HG03469 (cell line): ENCODE results near the gene SEMA6D.

Experiments
- ATAC-seq: cut with Tn5 transposase; IDR thresholded peaks from one replicate; pipeline ENCODE4 v1.9.1; 2021; ENCODE audit warnings: mild to moderate bottlenecking, moderate library complexity, moderate number of reproducible peaks; ENCODE audit not compliant: unreplicated experiment

SEMA6D gene

DNA sequence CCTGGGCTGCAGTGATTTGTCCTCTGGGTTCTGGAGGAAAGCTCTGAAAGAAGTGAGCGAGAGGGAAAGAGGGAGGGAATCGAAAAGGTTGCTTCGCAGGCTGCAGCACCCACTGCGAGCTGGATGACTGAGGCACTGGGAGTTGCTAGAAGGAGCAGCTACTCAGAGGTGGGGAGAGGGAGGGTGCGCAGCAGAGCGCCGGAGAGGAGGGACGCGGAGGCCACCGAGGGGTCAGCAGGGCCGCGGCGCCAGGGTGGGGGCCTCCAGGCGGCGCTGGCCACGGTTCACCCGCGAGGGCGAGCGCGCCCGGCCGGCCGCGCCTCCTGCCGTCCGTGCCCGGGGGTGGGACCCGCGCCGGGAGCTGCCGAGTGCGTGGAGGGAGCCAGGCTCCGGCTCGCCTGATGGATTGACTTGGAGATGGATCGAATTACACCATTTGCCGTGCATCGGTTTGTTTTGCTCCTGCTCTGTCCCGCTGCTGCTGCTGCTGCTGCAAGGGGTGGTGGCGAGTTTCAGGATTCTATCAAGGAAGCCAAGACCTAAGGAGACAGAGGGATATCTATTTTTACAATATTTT is at the start of gene SEMA6D:
TSS of gene SEMA6D (plus strand) at position 470 of the 577 bp plus-strand sequence. CDS start 42,294 bp downstream, outside the sequence.
- no peak for ATAC-seq

DNA sequence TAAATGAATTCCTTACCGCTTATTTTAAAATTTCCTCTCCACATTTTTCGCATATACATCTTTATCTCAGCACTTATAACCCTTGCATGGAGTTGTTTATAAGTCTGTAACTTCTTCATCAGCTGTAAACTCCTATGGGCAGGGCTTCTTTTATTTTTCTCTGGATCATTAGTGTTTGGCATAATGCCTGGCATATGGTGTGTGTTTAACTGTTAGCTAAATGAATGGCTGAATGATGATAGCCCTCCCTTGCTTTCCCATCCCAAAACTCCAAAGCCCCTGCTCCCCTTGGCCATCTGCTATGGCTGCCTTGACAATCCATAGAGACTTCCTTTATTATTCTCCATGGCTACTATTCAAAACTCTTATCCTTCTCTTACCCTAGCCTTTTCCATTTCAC is 48.1 kb upstream of the SEMA6D start:
- no peak for ATAC-seq

DNA sequence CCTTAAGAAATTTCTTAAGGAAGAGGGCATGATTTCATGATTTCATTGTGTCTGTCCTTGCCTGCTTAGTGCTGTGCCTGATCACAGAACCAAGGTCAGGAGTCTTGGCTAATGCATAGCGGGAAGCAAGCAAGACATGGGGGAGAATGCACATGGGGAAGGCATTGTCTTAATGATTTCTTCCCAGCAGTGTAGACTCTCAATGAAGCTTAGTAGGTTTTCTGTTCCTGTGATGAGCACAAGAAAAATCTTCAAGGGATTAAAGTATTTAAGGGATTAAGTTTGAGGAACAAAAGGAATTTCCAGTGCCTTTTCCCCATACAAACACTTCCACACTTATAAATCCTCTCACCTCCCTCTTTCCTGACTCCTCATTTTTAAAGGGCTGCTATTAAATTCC is 46.9 kb upstream of the SEMA6D start:
- no peak for ATAC-seq

DNA sequence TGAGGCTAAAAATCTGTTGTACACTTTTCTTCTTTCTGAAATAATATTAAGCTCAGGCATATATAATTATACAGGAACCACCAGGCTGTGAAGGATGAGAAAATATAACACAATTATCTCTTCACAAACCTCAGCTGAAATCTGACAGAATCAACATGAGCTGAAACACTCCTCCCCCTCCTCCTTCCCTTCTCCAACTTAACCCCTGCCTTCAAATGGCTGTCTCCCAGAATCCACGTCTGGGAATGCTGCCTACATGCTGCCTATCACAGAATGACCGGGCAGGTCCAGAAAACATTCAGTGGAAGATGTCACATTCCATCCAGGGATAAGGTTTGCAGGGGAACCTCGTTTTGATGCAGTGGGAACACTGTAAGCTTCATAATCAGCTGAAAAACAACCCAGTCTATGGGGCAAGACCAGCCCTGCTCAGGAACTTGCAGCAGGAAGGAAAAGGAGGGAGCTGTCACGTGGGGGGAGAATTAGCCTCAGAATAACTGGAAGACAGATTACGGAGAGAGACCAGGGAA is 44.0 kb upstream of the SEMA6D start:
- no peak for ATAC-seq

DNA sequence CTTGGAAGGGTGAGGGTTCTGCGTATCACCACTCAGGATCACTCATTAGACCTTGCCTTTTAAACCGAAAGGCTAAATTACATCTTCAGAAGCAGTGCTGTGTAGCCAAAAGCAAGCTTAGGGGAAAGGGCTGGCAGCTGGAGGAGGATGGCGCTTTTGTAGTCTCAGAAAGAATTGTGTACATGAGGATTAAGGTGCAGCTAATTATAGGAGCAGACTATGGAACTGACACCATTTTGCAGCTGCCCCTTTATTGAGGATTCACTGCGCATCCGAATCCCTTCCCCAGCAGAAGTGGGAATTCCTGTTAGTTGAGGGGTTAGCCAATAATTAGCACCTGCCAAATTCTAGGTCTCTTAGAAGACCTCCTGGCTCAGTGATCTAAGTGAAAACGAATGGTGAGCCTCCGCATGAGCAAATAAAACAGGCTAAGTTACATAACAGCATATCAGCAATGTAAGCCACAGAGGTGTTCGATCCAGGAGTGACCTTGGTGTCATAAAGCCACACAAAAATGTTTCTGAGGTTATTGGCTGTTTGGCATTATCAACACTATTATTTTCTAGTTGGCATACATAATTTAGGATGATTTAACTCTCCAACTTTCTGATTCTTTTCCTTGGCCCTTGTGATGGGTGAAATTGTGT is 42.6 kb upstream of the SEMA6D start:
- no peak for ATAC-seq

- ATAC-seq, result no peak
These were observed 41.6 kb upstream of the SEMA6D start for GRCh38 chr15:47675735-47676134.

DNA sequence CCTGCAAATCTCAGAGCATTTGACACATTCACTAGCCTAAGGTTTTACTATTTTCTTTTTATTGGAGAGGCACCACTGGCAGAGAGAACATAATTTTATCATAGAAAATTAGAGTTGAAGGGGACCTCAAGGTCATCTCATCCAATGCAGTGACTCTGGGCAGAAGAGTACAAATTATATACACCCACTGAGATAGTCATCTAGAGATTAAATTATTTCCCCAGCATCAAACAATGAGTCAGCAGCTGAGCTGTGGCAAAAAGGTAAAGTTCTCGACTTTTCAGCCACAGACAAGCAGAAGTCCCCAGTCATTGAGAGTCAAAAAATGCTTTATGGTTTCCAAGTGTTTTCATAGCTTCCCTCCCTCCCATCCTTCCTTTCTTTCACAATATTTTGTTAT is 39.3 kb upstream of the SEMA6D start:
- no peak for ATAC-seq

GRCh38 chr15:47682661-47683060 is 34.6 kb upstream of the SEMA6D start:
- ATAC-seq, result no peak

DNA sequence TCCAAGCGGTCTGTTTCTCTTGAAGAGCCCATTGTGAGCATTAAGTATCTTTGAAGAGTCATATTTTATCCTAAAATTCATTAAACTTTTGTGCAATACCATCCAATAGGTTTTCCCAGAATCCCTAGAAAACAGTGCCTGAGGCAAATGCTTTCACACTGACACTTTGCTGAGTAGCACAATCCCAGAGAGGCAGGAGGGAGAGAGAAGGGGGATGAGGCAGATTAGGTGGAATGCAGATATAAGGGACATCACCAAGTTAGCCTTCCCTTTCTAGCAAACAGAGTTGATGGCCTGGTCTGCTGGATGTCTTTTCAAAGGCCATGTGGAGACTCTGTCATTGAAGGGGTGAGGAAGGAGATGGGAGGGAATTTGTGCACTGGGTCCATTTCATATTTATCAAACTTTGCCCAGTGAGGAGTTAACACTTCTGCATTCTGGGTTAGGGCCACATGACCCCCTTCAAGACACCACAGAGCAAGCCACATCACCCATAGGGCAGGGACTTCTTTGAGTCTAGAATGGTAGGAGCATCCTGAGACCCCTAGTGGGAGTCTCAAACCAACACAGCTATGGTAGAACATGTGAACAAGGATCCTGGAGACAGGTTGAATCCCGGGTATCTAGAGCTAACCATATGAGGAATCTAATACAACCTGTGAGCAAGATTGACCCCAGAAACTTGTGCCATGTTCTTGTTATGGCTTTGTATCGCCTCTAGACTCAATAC is 32.0 kb upstream of the SEMA6D start:
- no peak for ATAC-seq

DNA sequence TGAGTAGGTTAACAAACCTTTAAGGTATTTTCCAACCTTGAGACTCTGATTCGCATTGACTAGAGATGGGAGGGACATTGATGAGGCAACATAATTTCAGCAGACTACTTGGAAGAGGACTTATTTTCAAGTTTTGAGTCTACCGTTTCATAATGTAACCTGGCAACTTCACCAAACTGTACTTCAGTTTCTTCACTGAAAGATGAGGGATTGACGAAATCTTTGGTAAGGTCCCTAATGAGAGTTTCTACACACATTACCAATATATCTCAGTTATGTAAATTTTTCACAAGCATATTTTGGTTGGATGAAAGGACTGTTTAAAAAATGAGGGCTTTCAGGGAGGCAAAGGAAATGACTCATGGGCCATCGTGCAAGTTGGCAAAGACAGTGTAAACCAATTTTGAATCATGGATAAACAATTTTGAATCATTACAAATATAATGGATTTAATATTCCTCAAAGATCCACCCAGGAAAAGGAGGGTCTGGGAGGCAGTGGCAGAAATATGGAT is 28.7 kb upstream of the SEMA6D start:
- no peak for ATAC-seq

DNA sequence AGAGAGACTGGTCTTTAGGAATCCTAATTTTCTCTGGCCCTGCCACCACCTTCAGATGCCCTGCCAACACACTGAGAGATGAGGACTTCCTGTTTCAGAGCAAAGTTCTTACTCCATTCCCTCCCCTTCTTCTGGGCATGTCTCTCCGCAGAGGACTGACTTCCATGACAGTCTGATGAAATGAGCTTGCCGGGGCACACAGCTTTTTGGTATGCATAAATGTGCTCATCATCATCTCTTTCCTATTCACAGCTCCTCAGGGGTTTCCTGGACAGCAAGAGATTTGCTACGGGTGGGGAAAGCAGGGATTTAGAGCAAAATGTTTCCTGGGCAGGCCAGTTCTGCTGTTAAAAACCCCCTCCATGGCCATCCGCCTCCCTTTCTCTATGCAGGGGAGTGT is 27.6 kb upstream of the SEMA6D start:
- no peak for ATAC-seq

DNA sequence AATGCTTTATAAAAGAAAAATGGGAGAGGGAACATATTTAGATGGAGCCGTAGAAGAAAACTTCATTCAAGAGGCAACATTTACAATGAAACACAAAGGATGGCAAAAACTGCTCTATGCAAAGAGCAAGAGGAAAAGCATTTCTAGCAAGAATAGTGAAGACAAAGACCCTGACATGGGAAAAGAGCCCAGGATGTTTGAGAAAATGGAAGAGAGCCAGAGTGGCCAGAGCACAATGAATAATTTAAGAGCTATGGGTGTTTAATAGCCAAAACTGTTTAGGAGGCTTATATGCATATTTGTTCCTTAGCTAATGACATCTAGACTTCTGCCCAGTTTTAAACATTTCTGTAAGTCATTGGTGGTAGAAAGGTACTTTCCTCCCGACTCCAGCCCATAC is 25.4 kb upstream of the SEMA6D start:
- ATAC-seq, result no peak

- ATAC-seq, result no peak
These were observed 21.0 kb upstream of the SEMA6D start for GRCh38 chr15:47696351-47696750.

- no peak for ATAC-seq
These were observed 11.9 kb upstream of the SEMA6D start for GRCh38 chr15:47705281-47705997.

GRCh38 chr15:47707391-47707790 is 9.9 kb upstream of the SEMA6D start:
- ATAC-seq, result no peak

- ATAC-seq, result no peak
These were observed 8.9 kb upstream of the SEMA6D start for GRCh38 chr15:47708161-47708980.

DNA sequence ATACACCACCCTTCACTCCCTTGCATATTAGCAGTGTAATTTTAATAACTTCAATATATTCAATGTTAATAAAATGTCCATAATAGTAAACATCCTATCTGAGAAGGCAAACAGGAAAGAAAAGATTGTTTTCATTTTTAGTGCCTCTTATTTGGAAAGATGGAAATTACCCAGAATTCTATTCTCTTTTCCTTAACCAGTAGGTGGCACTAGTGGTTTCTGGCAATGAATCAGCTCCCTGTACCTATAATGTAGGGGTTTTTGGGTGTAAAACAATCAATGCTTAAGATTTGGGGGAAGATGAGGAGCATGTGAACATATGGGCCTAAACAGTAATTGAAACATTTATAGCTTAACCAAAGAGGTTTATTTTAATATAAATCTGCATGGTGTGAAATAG is 5.7 kb upstream of the SEMA6D start:
- ATAC-seq, result no peak

GRCh38 chr15:47715402-47715801 is 1.9 kb upstream of the SEMA6D start:
- no peak for ATAC-seq

DNA sequence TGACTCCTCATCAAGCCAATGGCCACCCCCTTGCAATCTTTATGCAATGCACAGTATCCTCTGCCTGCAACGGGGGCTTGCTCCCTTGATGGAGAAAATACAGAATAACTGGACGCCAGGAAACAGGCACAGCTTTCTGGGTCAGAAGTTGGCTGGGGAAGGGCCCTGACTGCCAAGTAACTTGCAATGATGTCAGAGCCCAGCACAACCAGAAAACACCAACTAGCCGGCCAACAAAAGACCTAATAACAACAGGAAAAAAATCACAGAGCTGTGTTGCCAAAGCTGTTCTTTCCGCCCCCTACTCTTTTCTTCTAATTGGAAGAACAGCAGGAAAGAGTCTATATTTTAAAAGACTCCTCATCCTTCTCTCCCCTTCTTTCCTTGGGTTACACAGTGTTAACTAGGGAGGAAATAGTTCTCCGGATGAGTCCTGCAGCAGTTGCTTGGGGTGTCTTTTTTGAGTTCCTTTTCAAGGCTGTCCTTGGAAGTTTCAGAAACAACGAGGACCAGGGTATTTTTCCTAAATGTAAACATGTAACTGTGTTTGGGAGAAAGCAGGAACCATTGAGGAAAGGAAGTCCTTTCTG is 1.4 kb upstream of the SEMA6D start:
- no peak for ATAC-seq

GRCh38 chr15:47716516-47716915 is 789 bp upstream of the SEMA6D start:
- ATAC-seq, result no peak
